Hepatic stellate cell (primary cell): Measurements from ENCODE around the gene COL7A1.

Source experiments
- DNase-seq: peaks from one replicate; pipeline ENCODE4 v3.0.0; 2011; ENCODE audit warnings: low spot score

Gene COL7A1

GRCh38 chr3:48591886-48592518, 3.1 kb downstream of the COL7A1 start:
- DNase-seq, result no peak

- no peak for DNase-seq
These were observed 3.7 kb downstream of the COL7A1 start for GRCh38 chr3:48591436-48591835.

- DNase-seq, result no peak
These were observed 6.9 kb downstream of the COL7A1 start for GRCh38 chr3:48588230-48588629.

GRCh38 chr3:48587686-48588085, 7.4 kb downstream of the COL7A1 start:
- no peak for DNase-seq

GRCh38 chr3:48585411-48585810, 9.7 kb downstream of the COL7A1 start:
- no peak for DNase-seq

- DNase-seq, result no peak
These were observed 10.3 kb downstream of the COL7A1 start for GRCh38 chr3:48584836-48585235.

- DNase-seq, result no peak
These were observed 13.3 kb downstream of the COL7A1 start for GRCh38 chr3:48581621-48582481.

GRCh38 chr3:48576647-48577046, 18.5 kb downstream of the COL7A1 start:
- no peak for DNase-seq

- no peak for DNase-seq
These were observed 19.8 kb downstream of the COL7A1 start for GRCh38 chr3:48575366-48575765.

- DNase-seq, result no peak
These were observed 21.1 kb downstream of the COL7A1 start for GRCh38 chr3:48573973-48574585.

- DNase-seq, result no peak
These were observed 22.6 kb downstream of the COL7A1 start for GRCh38 chr3:48572517-48572916.

GRCh38 chr3:48571938-48572337, 23.2 kb downstream of the COL7A1 start:
- DNase-seq, result no peak

GRCh38 chr3:48569808-48570450, 25.2 kb downstream of the COL7A1 start:
- no peak for DNase-seq

- DNase-seq, result no peak
These were observed 25.7 kb downstream of the COL7A1 start for GRCh38 chr3:48569400-48569799.

- no peak for DNase-seq
These were observed 26.7 kb downstream of the COL7A1 start for GRCh38 chr3:48568476-48568875.

GRCh38 chr3:48567500-48567899, 27.6 kb downstream of the COL7A1 start:
- no peak for DNase-seq

GRCh38 chr3:48567090-48567489, 28.0 kb downstream of the COL7A1 start:
- no peak for DNase-seq

GRCh38 chr3:48566401-48566760, 28.7 kb downstream of the COL7A1 start:
- no peak for DNase-seq

- peak; percentile 94 for DNase-seq
These were observed 29.3 kb downstream of the COL7A1 start for GRCh38 chr3:48565591-48566400.

- no peak for DNase-seq
These were observed 29.9 kb downstream of the COL7A1 start for GRCh38 chr3:48565186-48565585.

GRCh38 chr3:48564667-48565066, 30.5 kb downstream of the COL7A1 start:
- no peak for DNase-seq

- peak; percentile 90 for DNase-seq
These were observed 31.1 kb downstream of the COL7A1 start for GRCh38 chr3:48564022-48564421.
